ENCODE measurements around the gene MGARP. TPM values are rescaled to one million over a fixed set of nuclear protein-coding genes. Genes with fewer than 3 reads are reported as not detected.

Gene MGARP
- total RNA-seq, 1 experiment from 2014 or later, result 0.22 TPM

DNA sequence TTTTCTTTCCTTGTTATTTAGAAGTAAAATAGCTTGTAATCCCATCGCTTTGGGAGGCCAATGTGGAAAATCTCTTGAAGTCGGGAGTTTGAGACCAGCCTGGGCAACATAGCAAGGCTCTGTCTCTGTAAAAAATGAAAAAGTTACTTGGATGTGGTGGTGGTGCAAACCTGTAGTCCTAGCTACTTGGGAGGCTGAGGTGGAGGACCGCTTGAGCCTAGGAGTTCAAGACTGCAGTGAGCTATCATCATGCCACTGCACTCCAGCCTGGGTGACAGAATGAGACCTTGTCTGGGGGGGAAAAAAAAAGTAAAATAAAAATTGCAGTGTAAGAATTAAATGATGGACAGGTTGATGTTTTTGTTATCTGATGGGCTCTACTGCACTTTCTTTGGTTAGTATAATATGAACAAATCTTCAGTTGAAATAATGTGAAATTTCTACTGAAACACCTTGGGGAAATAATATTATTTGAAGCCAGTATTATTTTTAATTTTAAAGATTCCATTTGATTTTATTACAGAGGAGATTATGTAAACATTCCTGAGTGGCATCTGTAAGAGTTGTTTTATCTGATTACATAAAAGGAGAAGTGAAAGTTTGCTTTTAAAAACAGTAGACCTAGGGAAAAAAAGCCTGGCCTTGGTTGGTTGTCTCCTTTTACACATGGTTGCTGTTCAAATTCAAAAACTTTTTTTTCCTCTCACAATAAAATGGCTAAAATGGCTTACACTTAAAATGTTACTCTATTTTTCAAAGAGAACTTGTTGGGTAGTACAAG lies 32.7 kb upstream of the MGARP start:
- no peak overlapping the region for H3K4me2 ChIP-seq (ENCODE audit: low read length)
- no peak for DNase-seq (ENCODE audit: low read depth, low spot score)
- H3K4me3 ChIP-seq (replicated peaks in 1 of 2; ENCODE audit: low read depth in 1 of 2, low read length in 2 of 2), result no peak overlapping the region
- no peaks in the 10 kb centered on the region for H3K27me3 ChIP-seq (ENCODE audit: insufficient read depth, low read length)
- TF ChIP-seq JUND (IDR thresholded peaks at IDR 0.05) (no peak), ZFX (IDR thresholded peaks at IDR 0.05) (no peak), POLR2AphosphoS5 (IDR thresholded peaks at IDR 0.05; ENCODE audit: low read depth, low read length) (no peak), CEBPB (IDR thresholded peaks at IDR 0.05; ENCODE audit: low read depth) (no peak), FOSL1 (IDR thresholded peaks at IDR 0.05; ENCODE audit: low read depth) (no peak), SRF (IDR thresholded peaks at IDR 0.05; ENCODE audit: low read depth) (no peak), EGR1 (IDR thresholded peaks at IDR 0.05; ENCODE audit: low read depth) (no peak), TCF7L2 (IDR thresholded peaks at IDR 0.05; ENCODE audit: borderline replicate concordance, extremely low read depth, insufficient read depth, insufficient read length) (no peak)
- TF ChIP-seq, protein P1, sequence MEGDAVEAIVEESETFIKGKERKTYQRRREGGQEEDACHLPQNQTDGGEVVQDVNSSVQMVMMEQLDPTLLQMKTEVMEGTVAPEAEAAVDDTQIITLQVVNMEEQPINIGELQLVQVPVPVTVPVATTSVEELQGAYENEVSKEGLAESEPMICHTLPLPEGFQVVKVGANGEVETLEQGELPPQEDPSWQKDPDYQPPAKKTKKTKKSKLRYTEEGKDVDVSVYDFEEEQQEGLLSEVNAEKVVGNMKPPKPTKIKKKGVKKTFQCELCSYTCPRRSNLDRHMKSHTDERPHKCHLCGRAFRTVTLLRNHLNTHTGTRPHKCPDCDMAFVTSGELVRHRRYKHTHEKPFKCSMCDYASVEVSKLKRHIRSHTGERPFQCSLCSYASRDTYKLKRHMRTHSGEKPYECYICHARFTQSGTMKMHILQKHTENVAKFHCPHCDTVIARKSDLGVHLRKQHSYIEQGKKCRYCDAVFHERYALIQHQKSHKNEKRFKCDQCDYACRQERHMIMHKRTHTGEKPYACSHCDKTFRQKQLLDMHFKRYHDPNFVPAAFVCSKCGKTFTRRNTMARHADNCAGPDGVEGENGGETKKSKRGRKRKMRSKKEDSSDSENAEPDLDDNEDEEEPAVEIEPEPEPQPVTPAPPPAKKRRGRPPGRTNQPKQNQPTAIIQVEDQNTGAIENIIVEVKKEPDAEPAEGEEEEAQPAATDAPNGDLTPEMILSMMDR (IDR thresholded peaks at IDR 0.05 in 2 of 3, conservative IDR thresholded peaks at IDR 0.05 in 1 of 3; ENCODE audit: borderline replicate concordance in 1 of 3, insufficient read depth in 1 of 3, low read depth in 2 of 3, low read length in 2 of 3), result no peak
- H3K9me3 ChIP-seq (ENCODE audit: control insufficient read depth in 1 of 2, insufficient read depth in 1 of 2, low read depth in 1 of 2, low read length in 2 of 2), result no peaks in the 10 kb centered on the region
- ATAC-seq, result no peak
- POLR2A ChIA-PET, result interaction anchor here (1.4 kb wide), 1 partner anchor 11 kb away, joined by 3 read pairs; the partner anchor contains the start of gene NAA15
- H3K79me2 ChIP-seq (ENCODE audit: insufficient read depth, low read length), result peaks cover 100% of the 10 kb centered on the region
- BruUV-seq (replicated peaks), result no TSS peak
- H3K27ac ChIP-seq (ENCODE audit: low read depth, low read length), result no peak overlapping the region
- CTCF ChIA-PET, result no interaction called here
- no peak overlapping the region for H2AFZ ChIP-seq (ENCODE audit: low read depth, low read length, poor library complexity, severe bottlenecking)
- RAD21 ChIA-PET (ENCODE audit: low non-redundant PET in 1 of 2, low total read pairs in 2 of 2, uncharacterized antibody in 2 of 2, unreplicated experiment in 2 of 2), result no interaction called here
- intact Hi-C loops (cut with micrococcal nuclease), result no loop called here
- no peaks in the 10 kb centered on the region for H3K4me1 ChIP-seq (ENCODE audit: control insufficient read depth in 1 of 2, insufficient read depth in 2 of 2, low read length in 2 of 2)
- H3K36me3 ChIP-seq (ENCODE audit: control insufficient read depth in 1 of 2, insufficient read depth in 2 of 2, low read length in 2 of 2), result no peaks in the 10 kb centered on the region
- H3K9ac ChIP-seq (ENCODE audit: low read length), result no peak overlapping the region
- H3K9me2 ChIP-seq (ENCODE audit: insufficient read depth), result no peaks in the 10 kb centered on the region
- peaks cover 55% of the 10 kb centered on the region; the same call in 1 of the 2 replicates for H4K20me1 ChIP-seq (ENCODE audit: insufficient read depth)

Data from HCT116 (cell line).